ENCODE data around the gene NOS1AP. TPM values are rescaled to one million over a fixed set of nuclear protein-coding genes. Genes with fewer than 3 reads are reported as not detected.
A peak's percentile ranks its signal among the peaks of the same experiment; 100 is the strongest.

NOS1AP gene
- total RNA-seq, 1 experiment from 2014 or later, result 14.7 TPM

DNA sequence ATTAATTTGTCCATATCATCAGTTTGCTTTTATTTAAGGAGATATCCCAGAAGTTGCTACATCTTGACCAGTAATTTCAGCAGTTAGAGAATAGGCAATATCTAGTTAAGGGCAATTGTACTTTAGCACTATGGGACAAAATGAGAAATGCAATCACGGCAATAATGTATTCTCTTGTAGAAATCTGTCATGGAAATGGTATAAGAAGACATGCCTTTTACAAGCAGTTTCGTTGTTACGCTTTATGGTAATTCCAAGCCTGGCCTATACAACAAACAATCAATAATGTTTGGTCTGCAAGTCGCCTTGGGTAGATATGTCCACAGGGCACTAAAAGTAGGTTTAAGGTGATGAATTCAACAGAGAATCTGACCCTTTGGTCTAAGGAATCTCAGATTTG is 1.2 kb upstream of the NOS1AP start (continued):
- TF ChIP-seq, protein P1, sequence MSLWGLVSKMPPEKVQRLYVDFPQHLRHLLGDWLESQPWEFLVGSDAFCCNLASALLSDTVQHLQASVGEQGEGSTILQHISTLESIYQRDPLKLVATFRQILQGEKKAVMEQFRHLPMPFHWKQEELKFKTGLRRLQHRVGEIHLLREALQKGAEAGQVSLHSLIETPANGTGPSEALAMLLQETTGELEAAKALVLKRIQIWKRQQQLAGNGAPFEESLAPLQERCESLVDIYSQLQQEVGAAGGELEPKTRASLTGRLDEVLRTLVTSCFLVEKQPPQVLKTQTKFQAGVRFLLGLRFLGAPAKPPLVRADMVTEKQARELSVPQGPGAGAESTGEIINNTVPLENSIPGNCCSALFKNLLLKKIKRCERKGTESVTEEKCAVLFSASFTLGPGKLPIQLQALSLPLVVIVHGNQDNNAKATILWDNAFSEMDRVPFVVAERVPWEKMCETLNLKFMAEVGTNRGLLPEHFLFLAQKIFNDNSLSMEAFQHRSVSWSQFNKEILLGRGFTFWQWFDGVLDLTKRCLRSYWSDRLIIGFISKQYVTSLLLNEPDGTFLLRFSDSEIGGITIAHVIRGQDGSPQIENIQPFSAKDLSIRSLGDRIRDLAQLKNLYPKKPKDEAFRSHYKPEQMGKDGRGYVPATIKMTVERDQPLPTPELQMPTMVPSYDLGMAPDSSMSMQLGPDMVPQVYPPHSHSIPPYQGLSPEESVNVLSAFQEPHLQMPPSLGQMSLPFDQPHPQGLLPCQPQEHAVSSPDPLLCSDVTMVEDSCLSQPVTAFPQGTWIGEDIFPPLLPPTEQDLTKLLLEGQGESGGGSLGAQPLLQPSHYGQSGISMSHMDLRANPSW (CRISPR knock-in tag; conservative IDR thresholded peaks at IDR 0.05; ENCODE audit: low read depth), result no peak
- no peak for TF ChIP-seq ZNF423 (CRISPR knock-in tag; IDR thresholded peaks at IDR 0.05)
- TF ChIP-seq EMX1 (CRISPR knock-in tag; IDR thresholded peaks at IDR 0.05), result no peak
- TF ChIP-seq CREB1 (CRISPR knock-in tag; IDR thresholded peaks at IDR 0.05), result no peak
- no peak for TF ChIP-seq CBFB (CRISPR knock-in tag; IDR thresholded peaks at IDR 0.05; ENCODE audit: low read depth)
- TF ChIP-seq SP1 (CRISPR knock-in tag; conservative IDR thresholded peaks at IDR 0.05), result no peak

DNA sequence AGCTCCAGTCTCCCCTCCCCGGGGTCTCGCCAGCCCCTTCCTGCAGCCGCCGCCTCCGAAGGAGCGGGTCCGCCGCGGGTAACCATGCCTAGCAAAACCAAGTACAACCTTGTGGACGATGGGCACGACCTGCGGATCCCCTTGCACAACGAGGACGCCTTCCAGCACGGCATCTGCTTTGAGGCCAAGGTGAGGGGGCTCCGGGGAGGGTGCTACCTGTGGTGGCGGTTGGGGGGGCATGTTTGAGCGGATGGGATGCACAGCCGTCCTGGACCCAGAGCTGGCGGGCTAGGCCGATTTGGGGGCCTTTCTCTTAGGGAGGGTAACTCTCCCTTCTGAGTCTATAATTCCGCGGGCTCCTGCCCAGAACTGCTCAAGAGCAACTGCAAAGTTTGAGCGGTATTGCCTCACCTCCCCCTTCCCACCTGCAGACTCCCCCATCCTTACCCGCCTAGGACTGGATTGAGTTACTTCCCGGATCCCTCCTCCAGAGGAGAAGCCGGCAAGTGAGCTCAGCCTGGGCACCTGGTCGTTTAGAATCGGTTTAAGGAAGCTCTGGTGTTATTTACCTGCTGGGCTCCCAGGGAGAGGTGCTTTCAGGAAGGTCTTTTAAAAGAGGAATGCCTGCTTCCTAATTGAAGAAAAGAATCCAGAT is 730 bp downstream of the NOS1AP start:
- Mint-ChIP-seq H3K4me1 (peaks cover 48% of the 10 kb centered on the region), H3K27me3 (ENCODE audit: low read depth) (no peaks in the 10 kb centered on the region; the same call in none of the 2 replicates), H3K36me3 (peaks cover 13% of the 10 kb centered on the region), H3K27ac (peak overlapping the region; percentile 49), H3K4me3 (peak overlapping the region; percentile 64), H3K9me3 (peaks cover 13% of the 10 kb centered on the region)
- TF ChIP-seq, protein P2, sequence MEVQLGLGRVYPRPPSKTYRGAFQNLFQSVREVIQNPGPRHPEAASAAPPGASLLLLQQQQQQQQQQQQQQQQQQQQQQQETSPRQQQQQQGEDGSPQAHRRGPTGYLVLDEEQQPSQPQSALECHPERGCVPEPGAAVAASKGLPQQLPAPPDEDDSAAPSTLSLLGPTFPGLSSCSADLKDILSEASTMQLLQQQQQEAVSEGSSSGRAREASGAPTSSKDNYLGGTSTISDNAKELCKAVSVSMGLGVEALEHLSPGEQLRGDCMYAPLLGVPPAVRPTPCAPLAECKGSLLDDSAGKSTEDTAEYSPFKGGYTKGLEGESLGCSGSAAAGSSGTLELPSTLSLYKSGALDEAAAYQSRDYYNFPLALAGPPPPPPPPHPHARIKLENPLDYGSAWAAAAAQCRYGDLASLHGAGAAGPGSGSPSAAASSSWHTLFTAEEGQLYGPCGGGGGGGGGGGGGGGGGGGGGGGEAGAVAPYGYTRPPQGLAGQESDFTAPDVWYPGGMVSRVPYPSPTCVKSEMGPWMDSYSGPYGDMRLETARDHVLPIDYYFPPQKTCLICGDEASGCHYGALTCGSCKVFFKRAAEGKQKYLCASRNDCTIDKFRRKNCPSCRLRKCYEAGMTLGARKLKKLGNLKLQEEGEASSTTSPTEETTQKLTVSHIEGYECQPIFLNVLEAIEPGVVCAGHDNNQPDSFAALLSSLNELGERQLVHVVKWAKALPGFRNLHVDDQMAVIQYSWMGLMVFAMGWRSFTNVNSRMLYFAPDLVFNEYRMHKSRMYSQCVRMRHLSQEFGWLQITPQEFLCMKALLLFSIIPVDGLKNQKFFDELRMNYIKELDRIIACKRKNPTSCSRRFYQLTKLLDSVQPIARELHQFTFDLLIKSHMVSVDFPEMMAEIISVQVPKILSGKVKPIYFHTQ (CRISPR knock-in tag; IDR thresholded peaks at IDR 0.05), result no peak
- TF ChIP-seq IRF2 (CRISPR knock-in tag; IDR thresholded peaks at IDR 0.05; ENCODE audit: borderline replicate concordance, low read depth) (no peak), SP1 (CRISPR knock-in tag; conservative IDR thresholded peaks at IDR 0.05) (0 out of 2 replicates have a peak, but pooled peaks have one; percentile 15), CBFB (CRISPR knock-in tag; IDR thresholded peaks at IDR 0.05; ENCODE audit: low read depth) (no peak), TEAD4 (CRISPR knock-in tag; IDR thresholded peaks at IDR 0.05) (no peak), ZNF317 (CRISPR knock-in tag; IDR thresholded peaks at IDR 0.05; ENCODE audit: borderline replicate concordance, low read depth) (0 out of 2 replicates have a peak, but pooled peaks have one; percentile 25)
- TF ChIP-seq, protein P3, sequence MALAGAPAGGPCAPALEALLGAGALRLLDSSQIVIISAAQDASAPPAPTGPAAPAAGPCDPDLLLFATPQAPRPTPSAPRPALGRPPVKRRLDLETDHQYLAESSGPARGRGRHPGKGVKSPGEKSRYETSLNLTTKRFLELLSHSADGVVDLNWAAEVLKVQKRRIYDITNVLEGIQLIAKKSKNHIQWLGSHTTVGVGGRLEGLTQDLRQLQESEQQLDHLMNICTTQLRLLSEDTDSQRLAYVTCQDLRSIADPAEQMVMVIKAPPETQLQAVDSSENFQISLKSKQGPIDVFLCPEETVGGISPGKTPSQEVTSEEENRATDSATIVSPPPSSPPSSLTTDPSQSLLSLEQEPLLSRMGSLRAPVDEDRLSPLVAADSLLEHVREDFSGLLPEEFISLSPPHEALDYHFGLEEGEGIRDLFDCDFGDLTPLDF (CRISPR knock-in tag; IDR thresholded peaks at IDR 0.05), result no peak
- TF ChIP-seq, protein P4, sequence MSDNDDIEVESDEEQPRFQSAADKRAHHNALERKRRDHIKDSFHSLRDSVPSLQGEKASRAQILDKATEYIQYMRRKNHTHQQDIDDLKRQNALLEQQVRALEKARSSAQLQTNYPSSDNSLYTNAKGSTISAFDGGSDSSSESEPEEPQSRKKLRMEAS (CRISPR knock-in tag; IDR thresholded peaks at IDR 0.05), result peak; percentile 26; the same call in 1 of the 2 replicates
- TF ChIP-seq, protein P5, sequence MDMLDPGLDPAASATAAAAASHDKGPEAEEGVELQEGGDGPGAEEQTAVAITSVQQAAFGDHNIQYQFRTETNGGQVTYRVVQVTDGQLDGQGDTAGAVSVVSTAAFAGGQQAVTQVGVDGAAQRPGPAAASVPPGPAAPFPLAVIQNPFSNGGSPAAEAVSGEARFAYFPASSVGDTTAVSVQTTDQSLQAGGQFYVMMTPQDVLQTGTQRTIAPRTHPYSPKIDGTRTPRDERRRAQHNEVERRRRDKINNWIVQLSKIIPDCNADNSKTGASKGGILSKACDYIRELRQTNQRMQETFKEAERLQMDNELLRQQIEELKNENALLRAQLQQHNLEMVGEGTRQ (CRISPR knock-in tag; IDR thresholded peaks at IDR 0.05), result no peak
- POLR2A ChIA-PET, result interaction anchor here (0.6 to 3.6 kb wide), 8 partner anchors 11 to 283 kb away, joined by 3 to 22 read pairs (median 4); no protein-coding TSS in a partner anchor
- ATAC-seq, result peak; percentile 54
- CTCF ChIA-PET, result interaction anchor here (0.6 to 2.8 kb wide), 7 partner anchors 14 to 321 kb away, joined by 3 to 23 read pairs (median 3); no protein-coding TSS in a partner anchor
- DNase-seq (ENCODE audit: low spot score), result peak; percentile 52

DNA sequence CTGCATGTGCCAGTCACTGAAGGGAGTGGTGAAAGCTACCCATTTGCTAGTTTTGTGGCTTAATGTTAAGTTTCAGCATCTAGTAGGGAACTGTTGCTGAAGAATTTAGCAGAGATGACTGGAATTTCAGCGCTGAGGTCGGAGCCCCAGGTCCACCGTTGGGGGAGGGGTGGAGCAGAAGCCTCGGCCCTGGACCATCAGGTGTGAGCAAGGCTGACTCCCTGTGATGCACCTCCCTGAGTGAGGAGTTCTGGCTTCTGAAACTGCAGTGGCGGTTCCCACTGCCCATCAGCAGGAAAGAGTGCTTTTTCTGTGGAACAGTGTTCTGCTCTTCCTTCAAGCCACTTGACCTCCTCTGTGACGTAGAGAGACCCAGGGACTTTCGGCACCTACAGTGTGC is 1.3 kb downstream of the NOS1AP start:
- Mint-ChIP-seq H3K4me3 (peak overlapping the region; percentile 64), H3K27ac (peak overlapping the region; percentile 49), H3K9me3 (peaks cover 15% of the 10 kb centered on the region), H3K36me3 (peaks cover 19% of the 10 kb centered on the region), H3K4me1 (peaks cover 49% of the 10 kb centered on the region), H3K27me3 (ENCODE audit: low read depth) (no peaks in the 10 kb centered on the region; the same call in none of the 2 replicates)
- ChIA-PET CTCF (interaction anchor here (1.0 to 2.8 kb wide), 5 partner anchors 14 to 321 kb away, joined by 3 to 23 read pairs (median 4); no protein-coding TSS in a partner anchor), POLR2A (interaction anchor here (0.6 to 3.6 kb wide), 8 partner anchors 10 to 283 kb away, joined by 3 to 22 read pairs (median 4); no protein-coding TSS in a partner anchor)
- peak; percentile 57 for DNase-seq (ENCODE audit: low spot score)
- ATAC-seq, result peak; percentile 27
- TF ChIP-seq, protein P6, sequence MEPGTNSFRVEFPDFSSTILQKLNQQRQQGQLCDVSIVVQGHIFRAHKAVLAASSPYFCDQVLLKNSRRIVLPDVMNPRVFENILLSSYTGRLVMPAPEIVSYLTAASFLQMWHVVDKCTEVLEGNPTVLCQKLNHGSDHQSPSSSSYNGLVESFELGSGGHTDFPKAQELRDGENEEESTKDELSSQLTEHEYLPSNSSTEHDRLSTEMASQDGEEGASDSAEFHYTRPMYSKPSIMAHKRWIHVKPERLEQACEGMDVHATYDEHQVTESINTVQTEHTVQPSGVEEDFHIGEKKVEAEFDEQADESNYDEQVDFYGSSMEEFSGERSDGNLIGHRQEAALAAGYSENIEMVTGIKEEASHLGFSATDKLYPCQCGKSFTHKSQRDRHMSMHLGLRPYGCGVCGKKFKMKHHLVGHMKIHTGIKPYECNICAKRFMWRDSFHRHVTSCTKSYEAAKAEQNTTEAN (CRISPR knock-in tag; IDR thresholded peaks at IDR 0.05), result no peak
- TF ChIP-seq TEAD1 (CRISPR knock-in tag; IDR thresholded peaks at IDR 0.05) (0 out of 2 replicates have a peak, but pooled peaks have one; percentile 18), ZNF423 (CRISPR knock-in tag; IDR thresholded peaks at IDR 0.05) (0 out of 2 replicates have a peak, but pooled peaks have one; percentile 11)
- TF ChIP-seq, protein P7, sequence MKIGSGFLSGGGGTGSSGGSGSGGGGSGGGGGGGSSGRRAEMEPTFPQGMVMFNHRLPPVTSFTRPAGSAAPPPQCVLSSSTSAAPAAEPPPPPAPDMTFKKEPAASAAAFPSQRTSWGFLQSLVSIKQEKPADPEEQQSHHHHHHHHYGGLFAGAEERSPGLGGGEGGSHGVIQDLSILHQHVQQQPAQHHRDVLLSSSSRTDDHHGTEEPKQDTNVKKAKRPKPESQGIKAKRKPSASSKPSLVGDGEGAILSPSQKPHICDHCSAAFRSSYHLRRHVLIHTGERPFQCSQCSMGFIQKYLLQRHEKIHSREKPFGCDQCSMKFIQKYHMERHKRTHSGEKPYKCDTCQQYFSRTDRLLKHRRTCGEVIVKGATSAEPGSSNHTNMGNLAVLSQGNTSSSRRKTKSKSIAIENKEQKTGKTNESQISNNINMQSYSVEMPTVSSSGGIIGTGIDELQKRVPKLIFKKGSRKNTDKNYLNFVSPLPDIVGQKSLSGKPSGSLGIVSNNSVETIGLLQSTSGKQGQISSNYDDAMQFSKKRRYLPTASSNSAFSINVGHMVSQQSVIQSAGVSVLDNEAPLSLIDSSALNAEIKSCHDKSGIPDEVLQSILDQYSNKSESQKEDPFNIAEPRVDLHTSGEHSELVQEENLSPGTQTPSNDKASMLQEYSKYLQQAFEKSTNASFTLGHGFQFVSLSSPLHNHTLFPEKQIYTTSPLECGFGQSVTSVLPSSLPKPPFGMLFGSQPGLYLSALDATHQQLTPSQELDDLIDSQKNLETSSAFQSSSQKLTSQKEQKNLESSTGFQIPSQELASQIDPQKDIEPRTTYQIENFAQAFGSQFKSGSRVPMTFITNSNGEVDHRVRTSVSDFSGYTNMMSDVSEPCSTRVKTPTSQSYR (CRISPR knock-in tag; IDR thresholded peaks at IDR 0.05), result peak; percentile 73; the same call in 1 of the 2 replicates
- TF ChIP-seq, protein P4 (CRISPR knock-in tag; IDR thresholded peaks at IDR 0.05), result peak; percentile 12; the same call in 1 of the 2 replicates

All from WTC11 (cell line).